Mesendoderm (in vitro differentiated cells): ENCODE measurements around the gene CENPP.

Source experiments
- DNase-seq: peaks from one replicate; pipeline ENCODE4 v3.0.0; 2013
- H2AK5ac ChIP-seq: 2 replicates; pipeline ENCODE4 v1.6.1; 2013; ENCODE audit warnings: low read length, inconsistent platforms
- H2BK120ac ChIP-seq: 2 replicates; pipeline ENCODE4 v1.6.1; 2013; ENCODE audit warnings: low read depth, mild to moderate bottlenecking, low read length, moderate library complexity, mixed read lengths
- H2BK15ac ChIP-seq: replicated peaks from 2 replicates; pipeline ENCODE4 v1.6.1; 2013; ENCODE audit warnings: low read depth, mild to moderate bottlenecking, moderate library complexity
- H2BK5ac ChIP-seq: 2 replicates; pipeline ENCODE4 v1.6.1; 2013; ENCODE audit warnings: low read length, inconsistent platforms
- H3K18ac ChIP-seq: 2 replicates; pipeline ENCODE4 v1.6.1; 2013; ENCODE audit warnings: mild to moderate bottlenecking, low read length, mixed read lengths
- H3K23ac ChIP-seq: one replicate; pipeline ENCODE4 v1.6.1; 2013; ENCODE audit warnings: low read length
- H3K27ac ChIP-seq: 2 replicates; pipeline ENCODE4 v1.5.1; 2013; ENCODE audit warnings: low read depth, mild to moderate bottlenecking, inconsistent platforms, low read length, moderate library complexity
- H3K27me3 ChIP-seq: 2 replicates; pipeline ENCODE4 v1.6.1; 2013; ENCODE audit warnings: low read length, control low read depth, mild to moderate bottlenecking, inconsistent platforms; ENCODE audit not compliant: insufficient read depth, poor library complexity
- H3K36me3 ChIP-seq: 2 replicates; pipeline ENCODE4 v1.6.1; 2013; ENCODE audit warnings: low read length, inconsistent platforms; ENCODE audit not compliant: control insufficient read depth, insufficient read depth
- H3K4ac ChIP-seq: one replicate; pipeline ENCODE4 v1.6.1; 2013; ENCODE audit warnings: low read depth, mild to moderate bottlenecking, low read length, moderate library complexity
- H3K4me1 ChIP-seq: 2 replicates; pipeline ENCODE4 v1.6.1; 2013; ENCODE audit warnings: low read depth, low read length, inconsistent platforms; ENCODE audit not compliant: control insufficient read depth
- H3K4me2 ChIP-seq: 2 replicates; pipeline ENCODE4 v1.6.1; 2013; ENCODE audit warnings: low read length
- H3K4me3 ChIP-seq: 2 replicates; pipeline ENCODE4 v1.5.1; 2013; ENCODE audit warnings: mild to moderate bottlenecking, low read length
- H3K56ac ChIP-seq: one replicate; pipeline ENCODE4 v1.6.1; 2013; ENCODE audit warnings: low read length
- H3K79me1 ChIP-seq: 2 replicates; pipeline ENCODE4 v1.6.1; 2013; ENCODE audit warnings: low read length, inconsistent platforms
- H3K79me2 ChIP-seq: 2 replicates; pipeline ENCODE4 v1.6.1; 2013; ENCODE audit warnings: mild to moderate bottlenecking, low read length; ENCODE audit not compliant: control insufficient read depth, insufficient read depth
- H3K9ac ChIP-seq: 2 replicates; pipeline ENCODE4 v1.6.1; 2013; ENCODE audit warnings: low read length, inconsistent platforms
- H4K5ac ChIP-seq: one replicate; pipeline ENCODE4 v1.6.1; 2013; ENCODE audit warnings: low read length
- H4K8ac ChIP-seq: one replicate; pipeline ENCODE4 v1.6.1; 2013; ENCODE audit warnings: low read depth, mild to moderate bottlenecking, control low read depth, low read length, moderate library complexity
- WGBS: extraction: QIAGEN DNeasy Blood & Tissue Kit; methylation state at CpG from one replicate; pipeline ENCODE4 v1.1.7; 2013; ENCODE audit warnings: low lambda C conversion rate, missing lambda C conversion rate; ENCODE audit not compliant: insufficient coverage; ENCODE audit errors: extremely low coverage; 5-methylcytosine and 5-hydroxymethylcytosine counted together

CENPP gene

GRCh38 chr9:92500725-92501124 lies 175.0 kb downstream of the CENPP start:
- WGBS, result no CpG with 5 or more reads among the region's 5 CpGs

GRCh38 chr9:92501671-92502393 lies 176.1 kb downstream of the CENPP start:
- H2BK15ac ChIP-seq, result no peak overlapping the region
- no peaks in the 10 kb centered on the region for H3K79me1 ChIP-seq
- H2BK120ac ChIP-seq, result no peak overlapping the region
- no peaks in the 10 kb centered on the region for H3K27me3 ChIP-seq
- H3K18ac ChIP-seq, result no peak overlapping the region
- no peak overlapping the region for H4K8ac ChIP-seq
- no peak overlapping the region for H3K9ac ChIP-seq
- H2BK5ac ChIP-seq, result no peak overlapping the region
- H3K79me2 ChIP-seq, result no peaks in the 10 kb centered on the region
- H2AK5ac ChIP-seq, result no peak overlapping the region
- no CpG with 5 or more reads among the region's 5 CpGs for WGBS
- DNase-seq, result peak; percentile 58
- no peak overlapping the region for H3K4ac ChIP-seq
- no peak overlapping the region for H4K5ac ChIP-seq
- H3K4me1 ChIP-seq, result no peaks in the 10 kb centered on the region
- no peak overlapping the region for H3K23ac ChIP-seq
- H3K4me2 ChIP-seq, result no peak overlapping the region
- no peak overlapping the region for H3K27ac ChIP-seq
- H3K4me3 ChIP-seq, result no peak overlapping the region
- no peaks in the 10 kb centered on the region for H3K36me3 ChIP-seq
- no peak overlapping the region for H3K56ac ChIP-seq

More at GRCh38 chr9:92500725-92501124, 175.0 kb downstream of the CENPP start:
- Histone ChIP-seq H3K4ac (no peak overlapping the region), H2BK15ac (no peak overlapping the region), H3K79me1 (no peaks in the 10 kb centered on the region), H3K4me1 (no peaks in the 10 kb centered on the region), H3K27me3 (no peaks in the 10 kb centered on the region), H3K79me2 (no peaks in the 10 kb centered on the region), H3K9ac (no peak overlapping the region), H2BK5ac (no peak overlapping the region), H3K56ac (no peak overlapping the region), H3K27ac (no peak overlapping the region), H4K5ac (no peak overlapping the region), H3K4me3 (no peak overlapping the region), H3K23ac (no peak overlapping the region), H2AK5ac (no peak overlapping the region), H2BK120ac (no peak overlapping the region), H3K36me3 (no peaks in the 10 kb centered on the region), H3K4me2 (no peak overlapping the region), H4K8ac (no peak overlapping the region), H3K18ac (no peak overlapping the region)
- DNase-seq, result no peak

GRCh38 chr9:92503156-92503555 lies 177.4 kb downstream of the CENPP start:
- no peaks in the 10 kb centered on the region for H3K79me2 ChIP-seq
- no peak overlapping the region for H3K9ac ChIP-seq

GRCh38 chr9:92504881-92505280 lies 179.1 kb downstream of the CENPP start:
- Histone ChIP-seq H3K23ac (no peak overlapping the region), H2BK120ac (no peak overlapping the region), H3K27ac (no peak overlapping the region), H3K4me1 (no peaks in the 10 kb centered on the region), H3K9ac (no peak overlapping the region), H4K8ac (no peak overlapping the region), H3K18ac (no peak overlapping the region), H3K4me2 (no peak overlapping the region), H3K56ac (no peak overlapping the region), H2BK15ac (no peak overlapping the region), H3K79me1 (no peaks in the 10 kb centered on the region), H3K4ac (no peak overlapping the region), H3K27me3 (no peaks in the 10 kb centered on the region), H4K5ac (no peak overlapping the region), H2AK5ac (no peak overlapping the region), H3K36me3 (no peaks in the 10 kb centered on the region), H3K79me2 (no peaks in the 10 kb centered on the region), H3K4me3 (no peak overlapping the region), H2BK5ac (no peak overlapping the region)
- no CpG with 5 or more reads among the region's 2 CpGs for WGBS
- no peak for DNase-seq

More at GRCh38 chr9:92503156-92503555, 177.4 kb downstream of the CENPP start:
- Histone ChIP-seq H3K36me3 (no peaks in the 10 kb centered on the region), H3K4me1 (no peaks in the 10 kb centered on the region), H3K27ac (no peak overlapping the region), H3K23ac (no peak overlapping the region), H3K27me3 (no peaks in the 10 kb centered on the region), H2BK120ac (no peak overlapping the region), H3K18ac (no peak overlapping the region), H4K5ac (no peak overlapping the region), H3K79me1 (no peaks in the 10 kb centered on the region), H3K4me2 (no peak overlapping the region), H2BK15ac (no peak overlapping the region), H3K4me3 (no peak overlapping the region), H4K8ac (no peak overlapping the region), H2BK5ac (no peak overlapping the region), H3K4ac (no peak overlapping the region), H2AK5ac (no peak overlapping the region), H3K56ac (no peak overlapping the region)
- DNase-seq, result no peak
- whole genome bisulfite sequencing, result no CpG with 5 or more reads among the region's 2 CpGs

GRCh38 chr9:92506184-92506857 lies 180.6 kb downstream of the CENPP start:
- Histone ChIP-seq H3K79me2 (no peaks in the 10 kb centered on the region), H2BK120ac (no peak overlapping the region), H3K18ac (no peak overlapping the region), H2BK5ac (no peak overlapping the region), H3K79me1 (no peaks in the 10 kb centered on the region), H3K56ac (no peak overlapping the region), H3K4ac (no peak overlapping the region), H3K4me2 (no peak overlapping the region), H4K5ac (no peak overlapping the region), H3K36me3 (no peaks in the 10 kb centered on the region), H3K9ac (no peak overlapping the region), H3K4me1 (peaks cover 2% of the 10 kb centered on the region), H3K4me3 (no peak overlapping the region), H4K8ac (no peak overlapping the region), H2AK5ac (no peak overlapping the region), H2BK15ac (no peak overlapping the region), H3K27me3 (no peaks in the 10 kb centered on the region), H3K27ac (no peak overlapping the region), H3K23ac (no peak overlapping the region)
- WGBS, result no CpG with 5 or more reads among the region's 3 CpGs
- DNase-seq, result no peak
